ENCODE measurements around the gene FUT4. TPM values are rescaled to one million over a fixed set of nuclear protein-coding genes. Genes with fewer than 3 reads are reported as not detected.

FUT4 gene
- total RNA-seq, 2 experiments from 2014 or later, result 3.9 TPM

DNA sequence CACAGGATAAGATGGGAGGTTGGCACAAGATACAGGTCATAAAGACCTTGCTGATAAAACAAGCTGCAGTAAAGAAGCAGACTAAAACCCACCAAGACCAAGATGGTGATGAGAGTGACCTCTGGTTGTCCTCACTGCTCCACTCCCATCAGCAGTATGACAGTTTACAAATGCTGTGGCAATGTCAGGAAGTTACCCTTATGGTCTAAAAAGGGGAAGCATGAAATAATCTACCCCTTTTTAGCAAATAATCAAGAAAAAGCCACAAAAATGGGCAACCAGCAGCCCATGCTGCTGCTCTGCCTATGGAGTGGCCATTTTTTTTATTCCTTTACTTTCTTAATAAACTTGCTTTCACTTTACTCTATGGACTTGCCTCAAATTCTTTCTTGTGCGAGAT is 14.7 kb downstream of the FUT4 start:
- H3K36me3 Mint-ChIP-seq (ENCODE audit: low read depth), result no peaks in the 10 kb centered on the region
- no peak overlapping the region for H3K4me3 Mint-ChIP-seq
- no peak for DNase-seq
- intact Hi-C loops (cut with micrococcal nuclease), result no loop called here
- CTCF ChIA-PET, result no interaction called here
- POLR2A ChIA-PET, result no interaction called here
- H3K27me3 Mint-ChIP-seq, result no peaks in the 10 kb centered on the region
- H3K27ac Mint-ChIP-seq, result no peak overlapping the region
- no peak for TF ChIP-seq CTCF (IDR thresholded peaks at IDR 0.05)
- H3K9me3 Mint-ChIP-seq, result no peaks in the 10 kb centered on the region
- no peak for ATAC-seq
- no peaks in the 10 kb centered on the region for H3K4me1 Mint-ChIP-seq (ENCODE audit: low read depth)

GRCh38 chr11:94558932-94559331 is 15.2 kb downstream of the FUT4 start:
- TF ChIP-seq CTCF (IDR thresholded peaks at IDR 0.05), result no peak
- no peaks in the 10 kb centered on the region for H3K36me3 Mint-ChIP-seq (ENCODE audit: low read depth)
- H3K4me3 Mint-ChIP-seq, result no peak overlapping the region

GRCh38 chr11:94559361-94559760 is 15.6 kb downstream of the FUT4 start:
- ChIA-PET POLR2A (no interaction called here), CTCF (no interaction called here)
- intact Hi-C loops (cut with micrococcal nuclease), result no loop called here
- Mint-ChIP-seq H3K4me3 (no peak overlapping the region), H3K36me3 (ENCODE audit: low read depth) (no peaks in the 10 kb centered on the region), H3K9me3 (no peaks in the 10 kb centered on the region), H3K4me1 (ENCODE audit: low read depth) (no peaks in the 10 kb centered on the region), H3K27ac (no peak overlapping the region), H3K27me3 (no peaks in the 10 kb centered on the region)
- TF ChIP-seq CTCF (IDR thresholded peaks at IDR 0.05), result no peak
- ATAC-seq (no peak), DNase-seq (no peak)

More at GRCh38 chr11:94558932-94559331, 15.2 kb downstream of the FUT4 start:
- Mint-ChIP-seq H3K27me3 (no peaks in the 10 kb centered on the region), H3K27ac (no peak overlapping the region), H3K4me1 (ENCODE audit: low read depth) (no peaks in the 10 kb centered on the region), H3K9me3 (no peaks in the 10 kb centered on the region)
- CTCF ChIA-PET, result no interaction called here
- POLR2A ChIA-PET, result no interaction called here
- intact Hi-C loops (cut with micrococcal nuclease), result no loop called here
- DNase-seq (no peak), ATAC-seq (no peak)

GRCh38 chr11:94560834-94561233 is 17.1 kb downstream of the FUT4 start:
- H3K27ac Mint-ChIP-seq, result no peak overlapping the region
- TF ChIP-seq CTCF (IDR thresholded peaks at IDR 0.05), result no peak
- no peaks in the 10 kb centered on the region for H3K27me3 Mint-ChIP-seq
- H3K4me3 Mint-ChIP-seq, result no peak overlapping the region
- H3K4me1 Mint-ChIP-seq (ENCODE audit: low read depth), result no peaks in the 10 kb centered on the region
- H3K36me3 Mint-ChIP-seq (ENCODE audit: low read depth), result no peaks in the 10 kb centered on the region
- POLR2A ChIA-PET, result no interaction called here
- no peaks in the 10 kb centered on the region for H3K9me3 Mint-ChIP-seq
- CTCF ChIA-PET, result no interaction called here
- ATAC-seq (no peak), DNase-seq (no peak)
- intact Hi-C loops (cut with micrococcal nuclease), result no loop called here

GRCh38 chr11:94563176-94563847 is 19.6 kb downstream of the FUT4 start:
- no peaks in the 10 kb centered on the region for H3K4me1 Mint-ChIP-seq (ENCODE audit: low read depth)
- no peak for TF ChIP-seq CTCF (IDR thresholded peaks at IDR 0.05)
- H3K27ac Mint-ChIP-seq, result no peak overlapping the region
- ChIA-PET CTCF (interaction anchor here (0.8 kb wide), 1 partner anchor 239 kb away, joined by 3 read pairs; no protein-coding TSS in a partner anchor), POLR2A (no interaction called here)
- intact Hi-C loops (cut with micrococcal nuclease), result no loop called here
- H3K36me3 Mint-ChIP-seq (ENCODE audit: low read depth), result no peaks in the 10 kb centered on the region
- ATAC-seq (no peak), DNase-seq (no peak)
- H3K9me3 Mint-ChIP-seq, result no peaks in the 10 kb centered on the region
- H3K4me3 Mint-ChIP-seq, result no peak overlapping the region
- H3K27me3 Mint-ChIP-seq, result no peaks in the 10 kb centered on the region

Measured in activated CD8-positive, alpha-beta T cell treated with anti-CD3 and anti-CD28 coated beads for 36 hours (primary cell).